ENCODE data around the gene RASGRF2.

DNA sequence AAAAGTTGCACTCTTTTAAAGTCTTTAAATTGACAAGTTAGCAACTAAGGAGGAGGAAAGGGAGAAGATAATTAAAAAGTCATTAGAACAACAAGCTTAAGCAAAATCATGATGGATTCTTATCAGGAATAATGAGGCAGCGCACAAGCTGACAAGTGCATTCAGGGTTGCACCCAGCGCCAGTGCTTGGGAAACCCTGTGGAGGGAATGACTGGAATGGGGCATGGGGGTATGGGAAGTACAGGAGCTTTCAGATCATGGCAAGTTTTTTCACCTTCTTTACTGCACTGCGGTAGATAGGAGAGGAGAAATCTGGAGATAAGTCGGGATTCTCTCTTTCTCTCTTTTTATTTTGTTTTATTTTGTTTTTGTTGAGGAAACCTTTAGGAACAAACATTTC, 155.1 kb downstream of the RASGRF2 start:
- no peak for TF ChIP-seq MAX (IDR thresholded peaks at IDR 0.05)
- no peak for TF ChIP-seq EP300 (IDR thresholded peaks at IDR 0.05; ENCODE audit: borderline replicate concordance)
- TF ChIP-seq CEBPB (IDR thresholded peaks at IDR 0.05) = no peak
- no peak for TF ChIP-seq YY1 (IDR thresholded peaks at IDR 0.05; ENCODE audit: low read depth)
- no peak for TF ChIP-seq ZBTB7A (IDR thresholded peaks at IDR 0.05; ENCODE audit: low read depth)
- no peak for TF ChIP-seq TAF1 (IDR thresholded peaks at IDR 0.05; ENCODE audit: low read depth)
- TF ChIP-seq, protein P1, sequence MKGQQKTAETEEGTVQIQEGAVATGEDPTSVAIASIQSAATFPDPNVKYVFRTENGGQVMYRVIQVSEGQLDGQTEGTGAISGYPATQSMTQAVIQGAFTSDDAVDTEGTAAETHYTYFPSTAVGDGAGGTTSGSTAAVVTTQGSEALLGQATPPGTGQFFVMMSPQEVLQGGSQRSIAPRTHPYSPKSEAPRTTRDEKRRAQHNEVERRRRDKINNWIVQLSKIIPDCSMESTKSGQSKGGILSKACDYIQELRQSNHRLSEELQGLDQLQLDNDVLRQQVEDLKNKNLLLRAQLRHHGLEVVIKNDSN (IDR thresholded peaks at IDR 0.05) = no peak
- TF ChIP-seq, protein P2, sequence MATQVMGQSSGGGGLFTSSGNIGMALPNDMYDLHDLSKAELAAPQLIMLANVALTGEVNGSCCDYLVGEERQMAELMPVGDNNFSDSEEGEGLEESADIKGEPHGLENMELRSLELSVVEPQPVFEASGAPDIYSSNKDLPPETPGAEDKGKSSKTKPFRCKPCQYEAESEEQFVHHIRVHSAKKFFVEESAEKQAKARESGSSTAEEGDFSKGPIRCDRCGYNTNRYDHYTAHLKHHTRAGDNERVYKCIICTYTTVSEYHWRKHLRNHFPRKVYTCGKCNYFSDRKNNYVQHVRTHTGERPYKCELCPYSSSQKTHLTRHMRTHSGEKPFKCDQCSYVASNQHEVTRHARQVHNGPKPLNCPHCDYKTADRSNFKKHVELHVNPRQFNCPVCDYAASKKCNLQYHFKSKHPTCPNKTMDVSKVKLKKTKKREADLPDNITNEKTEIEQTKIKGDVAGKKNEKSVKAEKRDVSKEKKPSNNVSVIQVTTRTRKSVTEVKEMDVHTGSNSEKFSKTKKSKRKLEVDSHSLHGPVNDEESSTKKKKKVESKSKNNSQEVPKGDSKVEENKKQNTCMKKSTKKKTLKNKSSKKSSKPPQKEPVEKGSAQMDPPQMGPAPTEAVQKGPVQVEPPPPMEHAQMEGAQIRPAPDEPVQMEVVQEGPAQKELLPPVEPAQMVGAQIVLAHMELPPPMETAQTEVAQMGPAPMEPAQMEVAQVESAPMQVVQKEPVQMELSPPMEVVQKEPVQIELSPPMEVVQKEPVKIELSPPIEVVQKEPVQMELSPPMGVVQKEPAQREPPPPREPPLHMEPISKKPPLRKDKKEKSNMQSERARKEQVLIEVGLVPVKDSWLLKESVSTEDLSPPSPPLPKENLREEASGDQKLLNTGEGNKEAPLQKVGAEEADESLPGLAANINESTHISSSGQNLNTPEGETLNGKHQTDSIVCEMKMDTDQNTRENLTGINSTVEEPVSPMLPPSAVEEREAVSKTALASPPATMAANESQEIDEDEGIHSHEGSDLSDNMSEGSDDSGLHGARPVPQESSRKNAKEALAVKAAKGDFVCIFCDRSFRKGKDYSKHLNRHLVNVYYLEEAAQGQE (IDR thresholded peaks at IDR 0.05; ENCODE audit: low read depth) = no peak
- TF ChIP-seq RAD21 (IDR thresholded peaks at IDR 0.05; ENCODE audit: low read depth) = no peak
- no peak for TF ChIP-seq FOXM1 (IDR thresholded peaks at IDR 0.05; ENCODE audit: borderline replicate concordance, low read depth)
- no peak for TF ChIP-seq CREB1 (IDR thresholded peaks at IDR 0.05; ENCODE audit: low read depth)

Measured in Ishikawa (cell line).